ENCODE results near the gene CERS4.

- TF ChIP-seq USF2 (IDR thresholded peaks at IDR 0.05; ENCODE audit: low read length) (no peak), SP1 (IDR thresholded peaks at IDR 0.05; ENCODE audit: low read depth, low read length) (no peak)
Observed at GRCh38 chr19:8269724-8270123, 60.6 kb downstream of the CERS4 start.
